ENCODE measurements around the gene PPP2R3B.
"Not testable (repeated sequence)": the region's sequence is repeated elsewhere in the genome, so short reads cannot be mapped to it uniquely, and the experiment has no call there.

The PPP2R3B gene

DNA sequence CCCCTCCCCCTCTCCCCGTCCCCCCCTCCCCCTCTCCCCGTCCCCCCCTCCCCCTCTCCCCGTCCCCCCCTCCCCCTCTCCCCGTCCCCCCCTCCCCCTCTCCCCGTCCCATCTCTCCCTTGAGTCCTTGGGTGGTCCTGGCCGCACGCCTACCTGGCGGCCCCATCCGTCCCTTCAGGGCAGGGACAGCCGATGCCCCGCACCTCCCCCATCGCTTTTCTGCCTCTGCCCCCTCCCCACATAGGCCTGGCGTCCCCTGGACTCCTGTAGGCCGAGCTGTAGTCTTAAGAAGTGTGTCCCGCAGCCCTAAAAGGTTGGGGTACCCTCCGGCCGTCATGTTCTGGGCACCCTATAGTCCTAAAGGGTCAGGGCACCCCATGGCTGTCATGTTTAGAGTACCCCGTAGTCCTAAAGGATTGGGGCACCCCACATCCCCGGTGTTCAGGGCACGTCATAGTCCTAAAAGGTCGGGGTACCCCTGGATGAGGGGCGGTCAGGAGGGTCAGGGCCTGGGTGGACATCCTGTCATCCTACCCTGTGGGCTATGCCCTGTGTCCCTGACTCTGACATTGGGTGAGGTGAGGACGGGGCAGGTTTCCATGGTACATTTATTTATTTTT, 57.3 kb downstream of the PPP2R3B start:
- no peak for DNase-seq (ENCODE audit: extremely low read depth, low read depth)
- TF ChIP-seq, protein P1, sequence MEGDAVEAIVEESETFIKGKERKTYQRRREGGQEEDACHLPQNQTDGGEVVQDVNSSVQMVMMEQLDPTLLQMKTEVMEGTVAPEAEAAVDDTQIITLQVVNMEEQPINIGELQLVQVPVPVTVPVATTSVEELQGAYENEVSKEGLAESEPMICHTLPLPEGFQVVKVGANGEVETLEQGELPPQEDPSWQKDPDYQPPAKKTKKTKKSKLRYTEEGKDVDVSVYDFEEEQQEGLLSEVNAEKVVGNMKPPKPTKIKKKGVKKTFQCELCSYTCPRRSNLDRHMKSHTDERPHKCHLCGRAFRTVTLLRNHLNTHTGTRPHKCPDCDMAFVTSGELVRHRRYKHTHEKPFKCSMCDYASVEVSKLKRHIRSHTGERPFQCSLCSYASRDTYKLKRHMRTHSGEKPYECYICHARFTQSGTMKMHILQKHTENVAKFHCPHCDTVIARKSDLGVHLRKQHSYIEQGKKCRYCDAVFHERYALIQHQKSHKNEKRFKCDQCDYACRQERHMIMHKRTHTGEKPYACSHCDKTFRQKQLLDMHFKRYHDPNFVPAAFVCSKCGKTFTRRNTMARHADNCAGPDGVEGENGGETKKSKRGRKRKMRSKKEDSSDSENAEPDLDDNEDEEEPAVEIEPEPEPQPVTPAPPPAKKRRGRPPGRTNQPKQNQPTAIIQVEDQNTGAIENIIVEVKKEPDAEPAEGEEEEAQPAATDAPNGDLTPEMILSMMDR (IDR thresholded peaks at IDR 0.05; ENCODE audit: low read depth, low read length), result no peak

DNA sequence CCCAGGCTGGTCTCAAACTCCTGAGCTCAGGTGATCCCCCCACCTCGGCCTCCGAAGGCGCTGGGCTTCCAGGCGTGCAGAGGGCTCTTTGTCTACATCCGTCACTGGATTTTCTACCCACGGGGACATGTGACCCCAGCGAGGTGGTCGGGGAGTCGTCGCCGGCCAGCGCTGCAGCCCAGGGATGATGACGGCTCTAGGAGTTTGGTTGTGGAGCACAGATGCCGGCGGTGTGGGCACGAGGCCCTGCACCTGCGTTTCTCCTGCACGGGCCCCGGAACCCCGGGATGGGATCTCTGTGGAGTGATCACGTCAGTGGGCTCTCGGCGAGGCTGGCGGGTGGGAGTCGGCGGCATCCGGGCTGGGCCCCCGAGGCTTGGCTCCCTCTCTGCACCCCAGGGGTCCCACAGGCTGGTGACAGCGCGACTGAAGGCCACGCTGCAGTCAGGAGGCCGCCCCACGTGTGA, 59.0 kb downstream of the PPP2R3B start:
- TF ChIP-seq, protein P1 (IDR thresholded peaks at IDR 0.05; ENCODE audit: low read depth, low read length), result no peak
- DNase-seq (ENCODE audit: extremely low read depth, low read depth), result no peak

DNA sequence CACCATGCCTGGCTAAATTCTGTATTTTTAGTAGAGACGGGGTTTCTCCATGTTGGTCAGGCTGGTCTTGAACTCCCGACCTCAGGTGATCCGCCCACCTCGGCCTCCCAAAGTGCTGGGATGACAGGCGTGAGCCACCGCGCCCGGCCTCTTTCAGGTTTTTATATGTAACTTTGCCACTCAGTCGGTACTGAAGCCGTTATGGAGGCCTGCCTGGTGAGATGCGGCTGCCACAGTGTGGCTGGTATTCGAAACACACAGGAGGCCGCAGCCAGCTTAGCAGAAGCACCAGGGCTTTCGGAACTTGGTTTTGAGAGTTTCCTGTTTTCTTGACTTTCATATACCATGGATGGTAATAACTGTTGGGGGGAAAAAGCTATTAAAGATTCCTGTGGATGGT, 62.0 kb downstream of the PPP2R3B start:
- not testable (repeated sequence) for DNase-seq (ENCODE audit: extremely low read depth, low read depth)

DNA sequence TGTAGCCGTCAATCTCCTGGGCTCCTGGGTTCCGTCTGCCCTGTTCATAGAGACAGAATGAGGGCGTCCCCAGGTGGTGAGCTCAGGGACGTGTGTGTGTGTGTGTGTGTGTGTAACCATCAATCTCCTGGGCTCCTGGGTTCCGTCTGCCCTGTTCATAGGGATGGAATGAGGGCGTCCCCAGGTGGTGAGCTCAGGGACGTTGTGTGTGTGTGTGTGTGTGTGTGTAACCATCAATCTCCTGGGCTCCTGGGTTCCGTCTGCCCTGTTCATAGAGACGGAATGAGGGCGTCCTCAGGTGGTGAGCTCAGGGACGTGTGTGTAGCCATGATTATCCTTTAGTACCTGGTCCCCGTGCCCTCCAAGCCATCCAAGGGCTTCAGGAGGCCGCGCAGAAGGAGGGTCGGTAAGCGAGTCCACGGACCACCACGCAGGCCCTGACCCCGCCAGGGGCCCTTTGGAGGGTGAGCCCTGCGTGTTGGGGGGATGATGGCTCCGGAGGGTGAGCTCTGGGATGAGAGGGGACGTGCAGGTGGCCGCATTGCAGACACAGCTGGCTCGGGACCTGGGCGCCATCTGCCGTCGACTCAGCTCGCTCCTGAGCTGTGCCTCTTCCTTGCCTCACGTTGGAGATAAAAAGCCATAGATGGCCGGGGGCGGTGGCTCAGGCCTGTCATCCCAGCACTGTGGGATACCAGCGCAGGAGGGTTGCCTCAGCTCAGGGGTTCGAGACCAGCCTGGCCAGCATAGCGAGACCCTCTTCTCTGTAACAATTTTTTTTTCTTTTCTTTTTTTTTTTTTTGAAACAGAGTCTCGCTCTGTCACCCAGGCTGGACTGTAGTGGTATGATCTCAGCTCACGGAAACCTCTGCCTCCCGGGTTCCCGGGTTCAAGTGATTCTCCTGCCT, 62.7 kb downstream of the PPP2R3B start:
- peak; percentile 16 for DNase-seq (ENCODE audit: extremely low read depth, low read depth)

DNA sequence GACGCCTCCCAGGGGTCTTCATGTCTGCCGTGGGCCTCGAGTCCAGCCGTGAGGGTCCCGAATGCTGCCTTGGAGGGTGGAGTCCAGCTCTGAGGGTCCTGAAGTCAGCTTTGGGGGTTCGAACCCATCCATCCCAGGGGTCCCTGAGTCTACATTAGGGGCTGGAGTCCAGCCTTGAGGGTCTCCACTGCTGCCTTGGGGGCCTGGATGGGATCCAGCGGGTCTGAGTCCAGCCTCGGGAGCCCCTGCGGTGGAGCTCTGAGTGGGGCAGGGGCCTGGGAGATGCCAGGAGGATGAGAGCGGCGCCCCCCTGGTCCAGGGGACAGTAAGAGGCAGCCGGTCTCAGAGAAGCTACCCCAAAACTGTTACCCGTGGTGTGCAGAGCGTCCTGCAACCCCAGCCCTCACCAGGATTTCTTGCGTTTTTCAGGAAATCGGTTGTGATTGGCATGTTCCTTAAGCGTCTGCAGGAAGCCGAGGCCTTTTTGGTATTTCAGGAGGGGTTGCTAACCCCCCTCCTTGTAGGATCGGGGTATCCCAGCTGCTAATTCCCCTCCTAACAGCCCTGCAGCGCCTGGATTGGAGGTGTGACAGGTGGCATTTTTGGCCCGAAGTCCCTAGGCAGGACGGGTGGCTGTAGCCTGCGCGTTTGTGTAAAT, 66.5 kb downstream of the PPP2R3B start:
- DNase-seq (ENCODE audit: extremely low read depth, low read depth), result no peak
- TF ChIP-seq, protein P1 (IDR thresholded peaks at IDR 0.05; ENCODE audit: low read depth, low read length), result no peak

More for the DNA sequence above, 62.7 kb downstream of the PPP2R3B start:
- TF ChIP-seq, protein P1 (IDR thresholded peaks at IDR 0.05; ENCODE audit: low read depth, low read length), result peak; percentile 33

DNA sequence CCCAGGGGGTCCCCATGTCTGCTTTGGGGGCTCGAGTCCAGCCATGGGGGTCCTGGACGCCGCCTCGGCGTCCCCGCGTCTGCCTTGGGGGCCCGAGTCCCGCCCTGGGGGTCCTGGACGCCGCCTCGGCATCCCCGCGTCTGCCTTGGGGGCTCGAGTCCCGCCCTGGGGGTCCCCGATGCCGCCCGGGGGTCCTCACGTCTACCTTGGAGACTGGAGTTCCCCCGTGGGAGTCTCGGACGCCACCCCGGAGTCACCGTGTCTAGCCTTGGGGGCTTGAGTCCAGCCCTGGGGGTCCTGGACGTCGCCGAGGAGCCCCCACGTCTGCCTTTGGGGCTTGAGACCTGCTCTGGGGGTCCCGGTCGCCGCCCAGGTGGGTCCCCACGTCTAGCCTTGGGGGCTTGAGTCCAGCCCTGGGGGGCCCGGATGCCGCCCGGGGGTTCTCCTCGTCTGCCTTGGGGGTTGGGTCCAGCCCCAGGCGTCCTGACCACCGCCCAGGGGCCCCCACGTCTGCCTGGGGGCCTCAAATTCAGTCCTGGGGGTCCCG, 67.1 kb downstream of the PPP2R3B start:
- TF ChIP-seq, protein P1 (IDR thresholded peaks at IDR 0.05; ENCODE audit: low read depth, low read length), result no peak

DNA sequence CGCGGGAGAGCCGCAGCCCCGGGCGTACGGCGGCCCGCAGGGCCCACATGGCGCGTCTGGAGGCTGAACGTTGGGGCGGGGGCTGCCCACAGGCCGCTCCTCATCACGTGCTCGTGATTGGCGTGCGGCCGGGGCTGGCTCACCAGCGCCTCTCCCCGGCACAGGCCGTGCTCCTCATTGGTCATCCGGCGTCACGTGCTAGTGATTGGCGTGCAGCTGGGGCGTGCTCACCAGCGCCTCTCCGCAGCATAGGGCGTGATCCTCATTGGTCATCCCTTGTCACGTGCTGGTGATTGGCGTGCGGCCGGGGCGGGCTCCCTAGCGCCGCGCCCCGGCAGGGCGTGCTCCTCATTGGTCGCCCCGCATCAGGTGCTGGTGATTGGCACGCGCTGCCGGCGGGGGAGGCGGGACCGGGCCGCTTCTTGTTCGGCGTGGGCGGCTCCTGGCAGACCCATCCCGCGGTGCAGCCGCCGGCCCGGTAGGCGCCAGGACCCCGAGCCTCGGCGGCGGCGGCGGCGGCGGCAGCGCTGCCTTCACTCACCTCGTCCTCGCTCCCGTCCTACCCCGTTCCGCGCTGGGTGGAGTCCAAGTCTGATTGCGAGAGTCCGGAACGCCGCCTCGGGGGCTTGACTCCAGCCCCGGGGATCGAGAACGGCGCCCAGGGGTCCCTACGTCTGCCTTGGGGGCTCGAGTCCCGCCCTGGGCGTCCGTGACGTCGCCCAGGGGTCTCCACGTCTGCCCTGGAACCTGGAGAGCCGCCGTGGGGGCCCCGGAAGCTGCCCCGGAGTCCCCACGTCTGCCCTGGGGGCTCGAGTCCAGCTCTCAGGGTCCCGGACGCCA, 67.7 kb downstream of the PPP2R3B start, which contains the start of gene GTPBP6:
TSS of gene GTPBP6 (minus strand) at position 58 of the 840 bp plus-strand sequence. CDS start at position 49, 9 bp downstream.
- peak; percentile 99 for DNase-seq (ENCODE audit: extremely low read depth, low read depth)

More for the DNA sequence above, 67.1 kb downstream of the PPP2R3B start:
- no peak for DNase-seq (ENCODE audit: extremely low read depth, low read depth)

More for the DNA sequence above, 67.7 kb downstream of the PPP2R3B start, which contains the start of gene GTPBP6:
- TF ChIP-seq, protein P1 (IDR thresholded peaks at IDR 0.05; ENCODE audit: low read depth, low read length), result peak; percentile 12; the same call in 1 of the 2 replicates

All from AG09319 (cell line).